ENCODE data around the gene TMEM235.

Gene TMEM235

DNA sequence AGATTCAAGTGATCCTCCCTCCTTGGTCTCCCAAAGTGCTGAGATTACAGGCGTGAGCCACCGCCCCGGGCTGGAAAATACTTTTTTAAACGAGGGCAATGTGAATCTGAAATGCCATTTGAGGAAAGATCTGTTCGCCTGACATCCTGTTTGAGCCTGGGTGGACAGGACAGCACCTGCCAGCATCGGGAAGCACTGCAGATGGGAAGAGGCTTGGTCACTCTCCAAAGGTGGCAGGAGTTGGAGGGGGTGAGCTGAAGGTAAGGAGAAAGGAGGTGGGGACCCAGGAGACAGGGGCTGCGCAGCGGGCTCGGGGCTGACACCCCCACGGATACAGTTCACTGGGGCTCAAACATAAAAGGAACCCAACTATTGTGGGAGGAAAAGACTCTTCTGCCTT is 21.3 kb upstream of the TMEM235 start:
- TF ChIP-seq, protein P1, sequence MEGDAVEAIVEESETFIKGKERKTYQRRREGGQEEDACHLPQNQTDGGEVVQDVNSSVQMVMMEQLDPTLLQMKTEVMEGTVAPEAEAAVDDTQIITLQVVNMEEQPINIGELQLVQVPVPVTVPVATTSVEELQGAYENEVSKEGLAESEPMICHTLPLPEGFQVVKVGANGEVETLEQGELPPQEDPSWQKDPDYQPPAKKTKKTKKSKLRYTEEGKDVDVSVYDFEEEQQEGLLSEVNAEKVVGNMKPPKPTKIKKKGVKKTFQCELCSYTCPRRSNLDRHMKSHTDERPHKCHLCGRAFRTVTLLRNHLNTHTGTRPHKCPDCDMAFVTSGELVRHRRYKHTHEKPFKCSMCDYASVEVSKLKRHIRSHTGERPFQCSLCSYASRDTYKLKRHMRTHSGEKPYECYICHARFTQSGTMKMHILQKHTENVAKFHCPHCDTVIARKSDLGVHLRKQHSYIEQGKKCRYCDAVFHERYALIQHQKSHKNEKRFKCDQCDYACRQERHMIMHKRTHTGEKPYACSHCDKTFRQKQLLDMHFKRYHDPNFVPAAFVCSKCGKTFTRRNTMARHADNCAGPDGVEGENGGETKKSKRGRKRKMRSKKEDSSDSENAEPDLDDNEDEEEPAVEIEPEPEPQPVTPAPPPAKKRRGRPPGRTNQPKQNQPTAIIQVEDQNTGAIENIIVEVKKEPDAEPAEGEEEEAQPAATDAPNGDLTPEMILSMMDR (IDR thresholded peaks at IDR 0.05) = no peak
- Histone ChIP-seq H3K4me3 (ENCODE audit: low read depth in 1 of 2, low read length in 1 of 2) (no peak overlapping the region), H3K27me3 (no peaks in the 10 kb centered on the region), H3K4me1 (ENCODE audit: control insufficient read depth in 1 of 2, insufficient read depth in 1 of 2, low read depth in 1 of 2, low read length in 1 of 2) (peaks cover 10 to 17% of the 10 kb centered on the region in 2 experiments), H3K36me3 (no peaks in the 10 kb centered on the region), H3K9me3 (no peaks in the 10 kb centered on the region), H3K27ac (no peak overlapping the region)

DNA sequence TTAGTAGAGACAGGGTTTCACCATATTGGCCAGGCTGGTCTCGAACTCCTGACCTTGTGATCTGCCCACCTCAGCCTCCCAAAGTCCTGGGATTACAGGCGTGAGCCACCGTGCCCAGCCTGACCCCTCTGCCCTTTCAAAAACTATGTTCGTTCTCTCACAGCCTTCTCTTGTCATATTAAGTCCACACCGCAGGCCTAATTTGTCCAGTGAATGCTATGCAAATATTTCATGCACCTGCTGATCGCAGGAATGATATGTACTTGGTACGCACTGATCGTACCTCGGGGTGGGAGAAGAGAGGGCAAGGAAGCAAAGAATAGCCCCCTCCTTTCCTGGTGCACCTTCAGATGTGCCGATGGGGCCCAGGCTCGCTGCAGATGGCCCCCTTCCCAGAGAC is 20.4 kb upstream of the TMEM235 start:
- H3K27ac ChIP-seq = no peak overlapping the region
- no peaks in the 10 kb centered on the region for H3K27me3 ChIP-seq
- H3K36me3 ChIP-seq = no peaks in the 10 kb centered on the region
- no peaks in the 10 kb centered on the region for H3K9me3 ChIP-seq
- H3K4me1 ChIP-seq (ENCODE audit: control insufficient read depth in 1 of 2, insufficient read depth in 1 of 2, low read depth in 1 of 2, low read length in 1 of 2) = peaks cover 10 to 17% of the 10 kb centered on the region in 2 experiments
- no peak overlapping the region for H3K4me3 ChIP-seq (ENCODE audit: low read depth in 1 of 2, low read length in 1 of 2)
- TF ChIP-seq, protein P1 (IDR thresholded peaks at IDR 0.05) = no peak

DNA sequence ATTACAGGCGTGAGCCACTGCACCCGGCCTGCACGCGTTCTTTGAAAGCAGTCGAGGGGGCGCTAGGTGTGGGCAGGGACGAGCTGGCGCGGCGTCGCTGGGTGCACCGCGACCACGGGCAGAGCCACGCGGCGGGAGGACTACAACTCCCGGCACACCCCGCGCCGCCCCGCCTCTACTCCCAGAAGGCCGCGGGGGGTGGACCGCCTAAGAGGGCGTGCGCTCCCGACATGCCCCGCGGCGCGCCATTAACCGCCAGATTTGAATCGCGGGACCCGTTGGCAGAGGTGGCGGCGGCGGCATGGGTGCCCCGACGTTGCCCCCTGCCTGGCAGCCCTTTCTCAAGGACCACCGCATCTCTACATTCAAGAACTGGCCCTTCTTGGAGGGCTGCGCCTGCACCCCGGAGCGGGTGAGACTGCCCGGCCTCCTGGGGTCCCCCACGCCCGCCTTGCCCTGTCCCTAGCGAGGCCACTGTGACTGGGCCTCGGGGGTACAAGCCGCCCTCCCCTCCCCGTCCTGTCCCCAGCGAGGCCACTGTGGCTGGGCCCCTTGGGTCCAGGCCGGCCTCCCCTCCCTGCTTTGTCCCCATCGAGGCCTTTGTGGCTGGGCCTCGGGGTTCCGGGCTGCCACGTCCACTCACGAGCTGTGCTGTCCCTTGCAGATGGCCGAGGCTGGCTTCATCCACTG is 17.3 kb upstream of the TMEM235 start, which contains the start of gene BIRC5:
Gene BIRC5, plus strand, starts transcription at position 238 of the 690 bp plus-strand sequence. Its CDS starts 64 bp downstream, at position 302.
- Histone ChIP-seq H3K4me1 (ENCODE audit: control insufficient read depth in 1 of 2, insufficient read depth in 1 of 2, low read depth in 1 of 2, low read length in 1 of 2) (peaks cover 10 to 14% of the 10 kb centered on the region in 2 experiments), H3K4me3 (ENCODE audit: low read depth in 1 of 2, low read length in 1 of 2) (peak within 1 kb of the TSS; percentile 57 to 67), H3K36me3 (peaks cover under 1% of the 10 kb centered on the region), H3K27me3 (no peaks in the 10 kb centered on the region), H3K9me3 (no peaks in the 10 kb centered on the region), H3K27ac (peak within 1 kb of the TSS; percentile 21)
- TF ChIP-seq, protein P1 (IDR thresholded peaks at IDR 0.05) = peak; percentile 18

DNA sequence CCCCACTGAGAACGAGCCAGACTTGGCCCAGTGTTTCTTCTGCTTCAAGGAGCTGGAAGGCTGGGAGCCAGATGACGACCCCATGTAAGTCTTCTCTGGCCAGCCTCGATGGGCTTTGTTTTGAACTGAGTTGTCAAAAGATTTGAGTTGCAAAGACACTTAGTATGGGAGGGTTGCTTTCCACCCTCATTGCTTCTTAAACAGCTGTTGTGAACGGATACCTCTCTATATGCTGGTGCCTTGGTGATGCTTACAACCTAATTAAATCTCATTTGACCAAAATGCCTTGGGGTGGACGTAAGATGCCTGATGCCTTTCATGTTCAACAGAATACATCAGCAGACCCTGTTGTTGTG is 16.7 kb upstream of the TMEM235 start:
- TF ChIP-seq, protein P1 (IDR thresholded peaks at IDR 0.05) = no peak
- peak overlapping the region; percentile 57 to 67 for H3K4me3 ChIP-seq (ENCODE audit: low read depth in 1 of 2, low read length in 1 of 2)
- no peaks in the 10 kb centered on the region for H3K27me3 ChIP-seq
- H3K36me3 ChIP-seq = peaks cover 6% of the 10 kb centered on the region
- no peaks in the 10 kb centered on the region for H3K9me3 ChIP-seq
- peaks cover 10 to 14% of the 10 kb centered on the region in 2 experiments for H3K4me1 ChIP-seq (ENCODE audit: control insufficient read depth in 1 of 2, insufficient read depth in 1 of 2, low read depth in 1 of 2, low read length in 1 of 2)
- no peak overlapping the region for H3K27ac ChIP-seq

DNA sequence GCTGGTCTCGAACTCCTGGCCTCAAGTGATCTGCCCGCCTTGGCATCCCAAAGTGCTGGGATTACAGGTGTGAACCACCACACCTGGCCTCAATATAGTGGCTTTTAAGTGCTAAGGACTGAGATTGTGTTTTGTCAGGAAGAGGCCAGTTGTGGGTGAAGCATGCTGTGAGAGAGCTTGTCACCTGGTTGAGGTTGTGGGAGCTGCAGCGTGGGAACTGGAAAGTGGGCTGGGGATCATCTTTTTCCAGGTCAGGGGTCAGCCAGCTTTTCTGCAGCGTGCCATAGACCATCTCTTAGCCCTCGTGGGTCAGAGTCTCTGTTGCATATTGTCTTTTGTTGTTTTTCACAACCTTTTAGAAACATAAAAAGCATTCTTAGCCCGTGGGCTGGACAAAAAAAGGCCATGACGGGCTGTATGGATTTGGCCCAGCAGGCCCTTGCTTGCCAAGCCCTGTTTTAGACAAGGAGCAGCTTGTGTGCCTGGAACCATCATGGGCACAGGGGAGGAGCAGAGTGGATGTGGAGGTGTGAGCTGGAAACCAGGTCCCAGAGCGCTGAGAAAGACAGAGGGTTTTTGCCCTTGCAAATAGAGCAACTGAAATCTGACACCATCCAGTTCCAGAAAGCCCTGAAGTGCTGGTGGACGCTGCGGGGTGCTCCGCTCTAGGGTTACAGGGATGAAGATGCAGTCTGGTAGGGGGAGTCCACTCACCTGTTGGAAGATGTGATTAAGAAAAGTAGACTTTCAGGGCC is 11.9 kb upstream of the TMEM235 start:
- TF ChIP-seq, protein P1 (IDR thresholded peaks at IDR 0.05) = no peak
- H3K27me3 ChIP-seq = no peaks in the 10 kb centered on the region
- H3K4me1 ChIP-seq (ENCODE audit: control insufficient read depth in 1 of 2, insufficient read depth in 1 of 2, low read depth in 1 of 2, low read length in 1 of 2) = peaks cover 4 to 5% of the 10 kb centered on the region in 2 experiments
- peaks cover 43% of the 10 kb centered on the region for H3K36me3 ChIP-seq
- H3K4me3 ChIP-seq (ENCODE audit: low read depth in 1 of 2, low read length in 1 of 2) = no peak overlapping the region
- no peak overlapping the region for H3K27ac ChIP-seq
- no peaks in the 10 kb centered on the region for H3K9me3 ChIP-seq
